K562 (cell line): ENCODE data around the gene LIMCH1. TPM values are rescaled to one million over a fixed set of nuclear protein-coding genes. Genes with fewer than 3 reads are reported as not detected.
"Not testable (repeated sequence)": the region's sequence is repeated elsewhere in the genome, so short reads cannot be mapped to it uniquely, and the experiment has no call there.

Experiments used
- ATAC-seq: fragments of 200-7000 bp; cut with Tn5 transposase; 3 replicates; pipeline ENCODE4 v1.9.1; 2020; ENCODE audit warnings: moderate library complexity
- BruUV-seq: library from RNA; stranded (reverse); fragments of 400-500 nt; replicated peaks from 2 replicates; lab custom pipeline; 2021; lab: Mats Ljungman, UMichigan
- CTCF ChIA-PET: fragments of 300-600 bp; formaldehyde crosslinking; extraction: SDS; loops from one replicate; lab custom pipeline; 2021; ENCODE audit warnings: low intra/inter-chr PET ratio; lab: Yijun Ruan, JAX
- POLR2A ChIA-PET: fragments of 300-600, 350-650 bp; sonication (Branson Sonifier 250); formaldehyde crosslinking; extraction: SDS; loops from one replicate; lab custom pipeline; 2021; ENCODE audit warnings: antibody characterized with exemption, inconsistent platforms; lab: Yijun Ruan, JAX
- DNase-seq, 4 experiments: peaks; one replicate each; pipeline versions ENCODE4 v3.0.0 to v3.0.0-alpha.2; 2011 to 2018; ENCODE audit warnings: low spot score in 3 of 4, mixed read lengths in 3 of 4; ENCODE audit errors: extremely low read depth in 1 of 4
- FAIRE-seq: peaks from 2 replicates; lab custom pipeline; 2011; peaks lifted over from hg19 to GRCh38; lab: Jason Lieb, UNC
- H2AFZ ChIP-seq: 2 replicates; pipeline ENCODE4 v1.6.0; 2011; ENCODE audit warnings: low read depth, low read length, control low read depth, inconsistent platforms
- H3K27ac ChIP-seq: fragments of 200-600 bp; 3 replicates; pipeline ENCODE4 v1.8.0; 2011; ENCODE audit warnings: low read depth, mild to moderate bottlenecking, control low read depth, inconsistent platforms, low read length, moderate library complexity, mixed read lengths; ENCODE audit errors: extremely low read depth
- H3K27me3 ChIP-seq, 2 experiments: fragments of 300-600 bp in 1 of 2; 2 replicates in 1 of 2; 3 replicates in 1 of 2; pipeline versions ENCODE4 v1.6.0 to v1.8.0; 2011; ENCODE audit warnings: inconsistent platforms in 2 of 2, low read length in 2 of 2, mild to moderate bottlenecking in 1 of 2, mixed read lengths in 1 of 2, moderate library complexity in 1 of 2; ENCODE audit not compliant: control insufficient read depth in 2 of 2, insufficient read depth in 2 of 2
- H3K36me3 ChIP-seq: fragments of 300-600 bp; 3 replicates; pipeline ENCODE4 v1.8.0; 2011; ENCODE audit warnings: mild to moderate bottlenecking, low read length, inconsistent platforms; ENCODE audit not compliant: control insufficient read depth, insufficient read depth
- H3K4me1 ChIP-seq, 2 experiments: fragments of 200-600 bp in 1 of 2; replicated peaks in 1 of 2; 2 replicates in 1 of 2; 3 replicates in 1 of 2; pipeline versions ENCODE4 v1.5.1 to v1.8.0; 2011; ENCODE audit warnings: inconsistent platforms in 2 of 2, low read length in 2 of 2, mild to moderate bottlenecking in 1 of 2, mixed read lengths in 1 of 2, moderate library complexity in 1 of 2; ENCODE audit not compliant: control insufficient read depth in 2 of 2, insufficient read depth in 2 of 2
- H3K4me2 ChIP-seq: 2 replicates; pipeline ENCODE4 v1.6.1; 2011; ENCODE audit warnings: low read length, control low read depth, inconsistent platforms, mixed read lengths; ENCODE audit not compliant: insufficient read depth
- H3K4me3 ChIP-seq: fragments of 200-600 bp; sonication (generic), shearing (Covaris generic); 2 replicates; pipeline ENCODE4 v1.5.1; 2016; ENCODE audit warnings: control low read depth, inconsistent platforms
- H3K79me2 ChIP-seq: fragments of 200-600 bp; 3 replicates; pipeline ENCODE4 v1.8.0; 2011; ENCODE audit warnings: low read length, inconsistent platforms; ENCODE audit not compliant: control insufficient read depth, insufficient read depth
- H3K9ac ChIP-seq, 2 experiments: 2 replicates each; pipeline versions ENCODE4 v1.6.0 to v1.6.1; 2011; ENCODE audit warnings: low read depth in 2 of 2, low read length in 2 of 2, control low read depth in 1 of 2, inconsistent platforms in 1 of 2, mild to moderate bottlenecking in 1 of 2, mixed read lengths in 1 of 2; ENCODE audit not compliant: insufficient read depth in 1 of 2
- H3K9me1 ChIP-seq: one replicate; pipeline ENCODE4 v1.6.0; 2011; ENCODE audit warnings: inconsistent platforms, mild to moderate bottlenecking, low read length, moderate library complexity; ENCODE audit not compliant: control insufficient read depth, insufficient read depth
- H3K9me3 ChIP-seq: replicated peaks from 2 replicates; pipeline ENCODE4 v1.5.1; 2011; ENCODE audit warnings: low read depth, low read length, inconsistent platforms; ENCODE audit not compliant: control insufficient read depth, insufficient read depth
- H4K20me1 ChIP-seq: replicated peaks from 2 replicates; pipeline ENCODE4 v1.6.1; 2011; ENCODE audit warnings: low read length, inconsistent platforms, mixed read lengths; ENCODE audit not compliant: control insufficient read depth, insufficient read depth
- HNRNPK ChIP-seq: fragments of 200-400 bp; formaldehyde crosslinking; IDR thresholded peaks from one replicate; pipeline ENCODE4 v1.6.1; 2018; ENCODE audit warnings: mild to moderate bottlenecking, low read depth, low read length; ENCODE audit not compliant: poor library complexity, severe bottlenecking
- KAT2B ChIP-seq: IDR thresholded peaks from one replicate; pipeline ENCODE4 v1.6.1; 2012; ENCODE audit warnings: low read depth, mild to moderate bottlenecking, control low read depth, inconsistent platforms, low read length, moderate library complexity
- PHB ChIP-seq: fragments of 250-450 bp; sonication (Bioruptor Pico); IDR thresholded peaks from 2 replicates; pipeline ENCODE4 v1.5.0; 2021
- TAF1 ChIP-seq: IDR thresholded peaks from 2 replicates; pipeline ENCODE4 v1.6.1; 2011; ENCODE audit warnings: mild to moderate bottlenecking, low read length, moderate library complexity; ENCODE audit not compliant: insufficient read depth, control insufficient read depth, severe bottlenecking; ENCODE audit errors: extremely low read depth
- TRIM24 ChIP-seq, 2 experiments: fragments of 450-650 bp; IDR thresholded peaks; 2 replicates each; pipeline ENCODE4 v1.6.1; 2016
- ZNF583 ChIP-seq: fragments of 250-450 bp; sonication (Bioruptor Pico); IDR thresholded peaks from 2 replicates; pipeline ENCODE4 v1.4.0; 2020
- WGBS: fragments of 100-300 bp; shearing (Covaris generic); methylation state at CpG from one replicate; pipeline ENCODE4 v1.1.6; 2016; ENCODE audit warnings: low coverage, mixed read lengths; ENCODE audit not compliant: insufficient coverage; ENCODE audit errors: missing lambda C conversion rate; 5-methylcytosine and 5-hydroxymethylcytosine counted together
- in situ Hi-C: fragments of 300-500 bp; cut with MboI; formaldehyde crosslinking; loops from 4 replicates; pipeline ENCODE4 v1.15.0; 2018; ENCODE audit warnings: inconsistent platforms, mixed read lengths
- intact Hi-C: fragments of 100-400 bp; cut with micrococcal nuclease; formaldehyde crosslinking; loops from 2 replicates; pipeline ENCODE4 v1.14.2; 2022
- polyA plus RNA-seq, 8 experiments: library from polyadenylated mRNA; depleted of rRNA in 4 of 8; stranded (reverse) in 5 of 8; unstranded in 3 of 8; fragments of >200 nt; fragmentation: Nextera tagmentation in 2 of 8; fragmentation: Illumina TruSeq in 1 of 8; extraction: Ambion mirVana in 2 of 8; extraction: Trizol in 1 of 8; gene quantifications; 2 replicates each; pipeline versions ENCODE4 v1.2.1 to v1.2.3, GENCODE V29; 2011 to 2014; ENCODE audit warnings: inconsistent platforms in 1 of 8, missing spikeins in 1 of 8
- total RNA-seq, 7 experiments: library from RNA; depleted of rRNA in 6 of 7; stranded (reverse); fragments of >200 nt in 6 of 7; fragmentation: Illumina TruSeq in 2 of 7; extraction: Trizol in 2 of 7; gene quantifications; 2 replicates each; pipeline versions ENCODE4 v1.2.1 to v1.2.3, GENCODE V29; 2011 to 2021; ENCODE audit warnings: low replicate concordance in 1 of 7
- TF ChIP-seq, protein P1 (sequence below): sonication (generic); formaldehyde crosslinking; IDR thresholded peaks from 2 replicates; pipeline ENCODE4 v1.9.0; 2022; ENCODE audit warnings: mild to moderate bottlenecking, missing genetic modification reagents
- TF ChIP-seq, protein P2 (sequence below): fragments of 450-650 bp; IDR thresholded peaks from one replicate; pipeline ENCODE4 v1.6.1; 2018; ENCODE audit warnings: mild to moderate bottlenecking, moderate library complexity; ENCODE audit not compliant: partially characterized antibody
- TF ChIP-seq, protein P3 (sequence below): fragments of 450-650 bp; formaldehyde crosslinking; IDR thresholded peaks from 2 replicates; pipeline ENCODE4 v1.4.0; 2020; ENCODE audit warnings: mild to moderate bottlenecking, moderate library complexity
- TF ChIP-seq, protein P4 (sequence below): fragments of 450-650 bp; IDR thresholded peaks from 2 replicates; pipeline ENCODE4 v1.6.1; 2018; ENCODE audit warnings: mild to moderate bottlenecking, low read depth; ENCODE audit not compliant: partially characterized antibody

The LIMCH1 gene
- total and polyA plus RNA-seq, 9 of the 15 experiments (the other 6 are each of a cell fraction or from before 2014, with no cell fraction given) = 0.35 TPM; not detected in 8

DNA sequence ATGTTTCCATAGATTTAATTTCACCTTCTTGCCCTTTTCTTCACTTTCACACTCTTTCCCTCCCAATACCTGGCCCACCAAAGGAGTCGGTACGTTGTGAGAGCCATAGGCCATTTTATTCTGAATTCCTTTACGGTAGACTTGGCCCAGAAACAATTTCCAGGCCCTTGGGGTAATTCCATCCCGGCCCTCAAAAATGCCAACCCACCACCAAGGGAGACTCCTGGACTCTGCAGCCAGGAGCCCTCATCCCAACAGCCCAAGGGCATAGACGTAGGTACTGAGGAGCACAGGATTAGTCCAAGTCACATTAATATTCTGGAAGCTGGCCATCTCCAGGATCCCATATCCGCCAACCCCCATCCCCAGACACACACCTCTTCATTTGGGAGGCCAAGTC lies 102.9 kb downstream of the LIMCH1 start:
- no peak overlapping the region for H3K4me3 ChIP-seq
- no TSS peak for BruUV-seq
- DNase-seq = no peak
- peaks cover 0 to 5% of the 10 kb centered on the region in 2 experiments; a peak in 1 of 5 replicates for H3K4me1 ChIP-seq
- no peak overlapping the region for H2AFZ ChIP-seq
- H3K27me3 ChIP-seq = no peaks in the 10 kb centered on the region
- FAIRE-seq = no peak
- TF ChIP-seq, protein P1, sequence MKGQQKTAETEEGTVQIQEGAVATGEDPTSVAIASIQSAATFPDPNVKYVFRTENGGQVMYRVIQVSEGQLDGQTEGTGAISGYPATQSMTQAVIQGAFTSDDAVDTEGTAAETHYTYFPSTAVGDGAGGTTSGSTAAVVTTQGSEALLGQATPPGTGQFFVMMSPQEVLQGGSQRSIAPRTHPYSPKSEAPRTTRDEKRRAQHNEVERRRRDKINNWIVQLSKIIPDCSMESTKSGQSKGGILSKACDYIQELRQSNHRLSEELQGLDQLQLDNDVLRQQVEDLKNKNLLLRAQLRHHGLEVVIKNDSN = no peak
- TF ChIP-seq PHB (no peak), ZNF583 (no peak), TAF1 (no peak), KAT2B (no peak), HNRNPK (no peak), TRIM24 (IDR thresholded peaks at IDR 0.05) (no peak)
- TF ChIP-seq, protein P2, sequence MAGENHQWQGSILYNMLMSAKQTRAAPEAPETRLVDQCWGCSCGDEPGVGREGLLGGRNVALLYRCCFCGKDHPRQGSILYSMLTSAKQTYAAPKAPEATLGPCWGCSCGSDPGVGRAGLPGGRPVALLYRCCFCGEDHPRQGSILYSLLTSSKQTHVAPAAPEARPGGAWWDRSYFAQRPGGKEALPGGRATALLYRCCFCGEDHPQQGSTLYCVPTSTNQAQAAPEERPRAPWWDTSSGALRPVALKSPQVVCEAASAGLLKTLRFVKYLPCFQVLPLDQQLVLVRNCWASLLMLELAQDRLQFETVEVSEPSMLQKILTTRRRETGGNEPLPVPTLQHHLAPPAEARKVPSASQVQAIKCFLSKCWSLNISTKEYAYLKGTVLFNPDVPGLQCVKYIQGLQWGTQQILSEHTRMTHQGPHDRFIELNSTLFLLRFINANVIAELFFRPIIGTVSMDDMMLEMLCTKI = no peak
- TF ChIP-seq, protein P3, sequence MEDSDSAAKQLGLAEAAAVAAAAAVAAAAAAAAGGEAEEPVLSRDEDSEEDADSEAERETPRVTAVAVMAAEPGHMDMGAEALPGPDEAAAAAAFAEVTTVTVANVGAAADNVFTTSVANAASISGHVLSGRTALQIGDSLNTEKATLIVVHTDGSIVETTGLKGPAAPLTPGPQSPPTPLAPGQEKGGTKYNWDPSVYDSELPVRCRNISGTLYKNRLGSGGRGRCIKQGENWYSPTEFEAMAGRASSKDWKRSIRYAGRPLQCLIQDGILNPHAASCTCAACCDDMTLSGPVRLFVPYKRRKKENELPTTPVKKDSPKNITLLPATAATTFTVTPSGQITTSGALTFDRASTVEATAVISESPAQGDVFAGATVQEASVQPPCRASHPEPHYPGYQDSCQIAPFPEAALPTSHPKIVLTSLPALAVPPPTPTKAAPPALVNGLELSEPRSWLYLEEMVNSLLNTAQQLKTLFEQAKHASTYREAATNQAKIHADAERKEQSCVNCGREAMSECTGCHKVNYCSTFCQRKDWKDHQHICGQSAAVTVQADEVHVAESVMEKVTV = no peak
- TF ChIP-seq, protein P4, sequence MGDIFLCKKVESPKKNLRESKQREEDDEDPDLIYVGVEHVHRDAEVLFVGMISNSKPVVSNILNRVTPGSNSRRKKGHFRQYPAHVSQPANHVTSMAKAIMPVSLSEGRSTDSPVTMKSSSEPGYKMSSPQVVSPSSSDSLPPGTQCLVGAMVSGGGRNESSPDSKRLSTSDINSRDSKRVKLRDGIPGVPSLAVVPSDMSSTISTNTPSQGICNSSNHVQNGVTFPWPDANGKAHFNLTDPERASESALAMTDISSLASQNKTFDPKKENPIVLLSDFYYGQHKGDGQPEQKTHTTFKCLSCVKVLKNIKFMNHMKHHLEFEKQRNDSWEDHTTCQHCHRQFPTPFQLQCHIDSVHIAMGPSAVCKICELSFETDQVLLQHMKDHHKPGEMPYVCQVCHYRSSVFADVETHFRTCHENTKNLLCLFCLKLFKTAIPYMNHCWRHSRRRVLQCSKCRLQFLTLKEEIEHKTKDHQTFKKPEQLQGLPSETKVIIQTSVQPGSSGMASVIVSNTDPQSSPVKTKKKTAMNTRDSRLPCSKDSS = no peak
- no peak overlapping the region for H3K4me2 ChIP-seq
- no peaks in the 10 kb centered on the region for H4K20me1 ChIP-seq
- ATAC-seq = no peak
- no peak overlapping the region for H3K27ac ChIP-seq
- intact Hi-C loops = loop anchor here (10.0 kb wide), 1 partner anchor 706 kb away; no protein-coding TSS in a partner anchor
- H3K9ac ChIP-seq = no peak overlapping the region
- in situ Hi-C loops = no loop called here
- no peaks in the 10 kb centered on the region for H3K79me2 ChIP-seq
- H3K36me3 ChIP-seq = no peaks in the 10 kb centered on the region
- ChIA-PET CTCF (no interaction called here), POLR2A (interaction anchor here (0.6 kb wide), 1 partner anchor 1517 kb away, joined by 3 read pairs; no protein-coding TSS in a partner anchor)
- 1% methylated on average over 6 of the region's 6 CpGs for WGBS
- no peaks in the 10 kb centered on the region for H3K9me3 ChIP-seq
- no peaks in the 10 kb centered on the region for H3K9me1 ChIP-seq

DNA sequence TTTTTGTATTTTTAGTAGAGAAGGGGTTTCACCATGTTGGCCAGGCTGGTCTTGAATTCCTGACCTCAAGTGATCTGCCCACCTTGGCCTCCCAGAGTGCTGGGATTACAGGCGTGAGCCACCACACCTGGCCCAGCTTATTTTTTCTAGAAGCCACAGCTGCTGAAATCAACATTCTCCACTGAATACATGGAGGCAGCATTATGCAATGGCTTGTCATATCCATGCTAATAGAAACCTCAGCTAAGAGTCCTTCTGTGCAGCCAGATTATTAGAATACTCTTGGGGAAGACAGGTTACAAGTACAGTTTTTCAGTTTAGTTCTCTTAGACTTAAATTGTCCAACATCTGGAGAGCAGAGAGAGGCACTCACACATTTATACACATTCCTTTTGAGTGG lies 104.8 kb downstream of the LIMCH1 start:
- BruUV-seq, POLR2A ChIA-PET, H3K9me1 ChIP-seq, in situ Hi-C loops, H3K79me2 ChIP-seq, H3K9me3 ChIP-seq, H3K4me1 ChIP-seq, H3K4me3 ChIP-seq, H4K20me1 ChIP-seq, H3K4me2 ChIP-seq, H3K9ac ChIP-seq, DNase-seq, ATAC-seq, H2AFZ ChIP-seq, FAIRE-seq, H3K27ac ChIP-seq, H3K36me3 ChIP-seq, H3K27me3 ChIP-seq: not testable (repeated sequence)
- WGBS = 0% methylated on average over 1 of the region's 1 CpG
- CTCF ChIA-PET = interaction anchor here (0.6 kb wide), 2 partner anchors 310 to 715 kb away, joined by 3 read pairs; no protein-coding TSS in a partner anchor
- intact Hi-C loops = loop anchor here (10.0 kb wide), 1 partner anchor 708 kb away; no protein-coding TSS in a partner anchor
